Spinal cord (tissue), 10 donors: ENCODE data around the gene TXK. TPM values are rescaled to one million over a fixed set of nuclear protein-coding genes. Genes with fewer than 3 reads are reported as not detected.

Experiments used
- DNase-seq, 6 donors: peaks; one replicate each; pipeline versions ENCODE4 v3.0.0 to v3.0.0-alpha.2; 2013 to 2015; ENCODE audit warnings: low spot score in 6 of 6, low read depth in 4 of 6
- H3K27ac ChIP-seq: one replicate; pipeline ENCODE4 v1.5.1; 2013; ENCODE audit warnings: low read depth, low read length, control low read depth
- H3K27me3 ChIP-seq: one replicate; pipeline ENCODE4 v1.6.1; 2013; ENCODE audit warnings: low read length; ENCODE audit not compliant: control insufficient read depth, insufficient read depth
- H3K36me3 ChIP-seq: one replicate; pipeline ENCODE4 v1.6.1; 2013; ENCODE audit warnings: low read length; ENCODE audit not compliant: control insufficient read depth, insufficient read depth
- H3K4me1 ChIP-seq: one replicate; pipeline ENCODE4 v1.6.1; 2013; ENCODE audit warnings: low read length; ENCODE audit not compliant: control insufficient read depth, insufficient read depth
- H3K4me3 ChIP-seq: one replicate; pipeline ENCODE4 v1.5.1; 2013; ENCODE audit warnings: low read depth, low read length, control low read depth
- H3K9me3 ChIP-seq: one replicate; pipeline ENCODE4 v1.6.1; 2013; ENCODE audit warnings: low read length; ENCODE audit not compliant: control insufficient read depth, insufficient read depth
- WGBS: methylation state at CpG from one replicate; pipeline ENCODE4 v1.1.5; 2013; ENCODE audit warnings: missing lambda C conversion rate; ENCODE audit not compliant: insufficient coverage; 5-methylcytosine and 5-hydroxymethylcytosine counted together
- polyA plus RNA-seq, 2 donors: library from polyadenylated mRNA; unstranded; fragments of 120-200 nt; gene quantifications; one replicate each; pipeline ENCODE4 v1.2.1, GENCODE V29; 2013; ENCODE audit not compliant: insufficient read length in 2 of 2
- total RNA-seq, 2 donors: library from RNA; depleted of rRNA in 1 of 2; stranded (reverse); fragments of 120-200 nt in 1 of 2; fragments of >200 nt in 1 of 2; gene quantifications; one replicate each; pipeline versions ENCODE4 v1.2.3 to v1.2.4, GENCODE V29; 2013 to 2014
- donor health status: healthy.

TXK gene
- total and polyA plus RNA-seq, 4 donors: 0.35 to 2.3 (median 1.2) TPM

DNA sequence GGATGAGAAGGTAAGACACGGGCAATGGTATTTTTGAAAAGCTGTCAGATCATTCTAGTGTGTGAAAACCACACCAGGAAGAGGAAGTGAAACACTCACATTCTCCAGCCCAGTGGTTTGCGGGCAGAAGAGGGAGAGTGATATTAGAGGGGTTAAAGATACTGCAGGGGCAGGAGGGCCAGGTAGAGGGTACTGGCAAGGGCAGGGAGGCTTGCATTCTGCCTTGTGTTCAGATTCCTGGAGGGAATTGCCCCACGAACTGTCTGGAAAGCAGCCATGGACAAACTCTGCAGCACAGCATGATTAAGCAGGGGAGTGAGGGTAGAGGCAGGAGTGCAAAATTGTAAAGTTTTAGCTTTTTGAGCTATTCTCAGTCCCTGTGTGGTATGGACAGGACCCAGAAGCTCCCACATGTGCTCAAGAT lies 86.6 kb downstream of the TXK start:
- H3K4me3 ChIP-seq: no peak overlapping the region
- no peaks in the 10 kb centered on the region for H3K36me3 ChIP-seq
- 59% methylated on average over 2 of the region's 3 CpGs for WGBS
- H3K4me1 ChIP-seq: no peaks in the 10 kb centered on the region
- H3K27me3 ChIP-seq: no peaks in the 10 kb centered on the region
- no peak for DNase-seq
- no peak overlapping the region for H3K27ac ChIP-seq
- no peaks in the 10 kb centered on the region for H3K9me3 ChIP-seq

DNA sequence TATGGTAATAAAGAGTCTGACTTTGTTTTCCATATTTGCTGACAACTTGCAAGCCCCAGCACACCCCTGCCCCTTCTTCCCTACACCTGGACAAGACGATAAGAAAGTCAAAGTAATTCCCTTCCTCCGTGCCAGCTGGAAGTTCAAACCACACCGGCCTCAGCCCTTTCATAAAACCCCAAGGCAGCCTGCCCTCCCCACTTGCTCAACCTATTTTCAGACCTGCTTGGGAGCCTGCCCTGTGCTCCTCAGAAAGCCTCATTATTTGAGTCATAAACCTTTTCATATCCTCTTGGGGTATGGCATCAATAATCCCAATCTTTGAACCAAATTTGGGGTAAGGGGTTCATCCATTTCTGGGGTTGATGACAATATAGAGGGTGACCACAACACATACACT lies 88.0 kb downstream of the TXK start:
- no peak for DNase-seq
- WGBS: 60% methylated on average over 3 of the region's 3 CpGs
- Histone ChIP-seq H3K4me3 (no peak overlapping the region), H3K9me3 (no peaks in the 10 kb centered on the region), H3K27me3 (no peaks in the 10 kb centered on the region), H3K27ac (no peak overlapping the region), H3K4me1 (no peaks in the 10 kb centered on the region), H3K36me3 (no peaks in the 10 kb centered on the region)

DNA sequence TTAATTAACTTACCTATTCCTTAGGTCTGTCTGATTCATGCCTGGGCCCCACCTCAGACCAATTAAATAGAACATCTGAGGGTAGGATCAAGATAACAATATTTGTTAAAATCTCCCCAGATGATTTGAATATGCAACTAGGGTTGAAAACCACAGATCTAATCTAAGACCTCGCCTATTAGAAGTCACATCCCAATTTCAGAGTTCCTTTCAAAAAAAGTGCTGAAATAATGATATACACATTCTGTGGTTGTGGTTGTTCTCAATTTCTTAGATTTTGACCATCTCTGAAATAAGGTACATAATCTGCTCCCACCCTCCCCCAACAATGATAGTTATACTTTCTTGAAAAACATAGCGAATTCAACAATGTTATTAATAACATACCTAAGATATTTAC lies 89.8 kb downstream of the TXK start:
- no peak for DNase-seq
- no CpG with 5 or more reads among the region's 2 CpGs for WGBS

GRCh38 chr4:48043504-48043903 lies 90.5 kb downstream of the TXK start:
- Histone ChIP-seq H3K27me3 (no peaks in the 10 kb centered on the region), H3K27ac (no peak overlapping the region), H3K9me3 (no peaks in the 10 kb centered on the region), H3K4me1 (no peaks in the 10 kb centered on the region), H3K36me3 (no peaks in the 10 kb centered on the region), H3K4me3 (no peak overlapping the region)
- 33% methylated on average over 1 of the region's 2 CpGs for WGBS
- no peak for DNase-seq

More for the DNA sequence above, 89.8 kb downstream of the TXK start:
- Histone ChIP-seq H3K27ac (no peak overlapping the region), H3K4me3 (no peak overlapping the region), H3K4me1 (no peaks in the 10 kb centered on the region), H3K9me3 (no peaks in the 10 kb centered on the region), H3K36me3 (no peaks in the 10 kb centered on the region), H3K27me3 (no peaks in the 10 kb centered on the region)

GRCh38 chr4:48042979-48043461 lies 91.0 kb downstream of the TXK start:
- no CpG with 5 or more reads among the region's 3 CpGs for WGBS
- no peaks in the 10 kb centered on the region for H3K9me3 ChIP-seq
- H3K27ac ChIP-seq: no peak overlapping the region
- no peaks in the 10 kb centered on the region for H3K27me3 ChIP-seq
- no peak for DNase-seq
- H3K36me3 ChIP-seq: no peaks in the 10 kb centered on the region
- H3K4me3 ChIP-seq: no peak overlapping the region
- H3K4me1 ChIP-seq: no peaks in the 10 kb centered on the region

DNA sequence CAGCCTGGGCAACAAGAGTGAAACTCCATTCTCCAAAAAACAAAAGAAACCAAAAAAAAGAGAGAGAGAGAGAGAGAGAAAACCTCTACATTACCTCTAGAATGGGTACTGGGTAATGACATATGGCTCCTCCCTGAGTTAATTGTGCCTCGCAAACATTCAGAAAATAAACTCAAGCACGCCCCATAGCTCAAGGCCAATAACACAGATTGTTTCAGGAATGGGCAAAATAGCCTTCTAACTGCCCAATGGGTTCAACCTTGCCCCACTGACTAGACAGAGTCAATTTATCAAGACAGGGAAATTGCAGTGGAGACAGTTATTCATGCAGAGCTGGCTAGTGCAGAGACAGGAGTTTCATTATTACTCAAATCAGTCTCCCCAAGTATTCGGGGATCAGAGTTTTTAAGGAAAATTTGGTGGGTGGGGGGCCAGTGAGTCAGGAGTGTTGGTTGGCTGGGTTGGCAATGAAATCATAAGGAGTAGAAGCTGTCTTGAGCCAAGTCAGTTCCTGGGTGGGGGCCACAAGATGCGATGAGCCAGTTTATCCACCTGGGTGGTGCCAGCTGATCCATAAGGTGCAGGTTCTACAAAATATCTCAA lies 92.4 kb downstream of the TXK start:
- no peak for DNase-seq
- no peaks in the 10 kb centered on the region for H3K4me1 ChIP-seq

DNA sequence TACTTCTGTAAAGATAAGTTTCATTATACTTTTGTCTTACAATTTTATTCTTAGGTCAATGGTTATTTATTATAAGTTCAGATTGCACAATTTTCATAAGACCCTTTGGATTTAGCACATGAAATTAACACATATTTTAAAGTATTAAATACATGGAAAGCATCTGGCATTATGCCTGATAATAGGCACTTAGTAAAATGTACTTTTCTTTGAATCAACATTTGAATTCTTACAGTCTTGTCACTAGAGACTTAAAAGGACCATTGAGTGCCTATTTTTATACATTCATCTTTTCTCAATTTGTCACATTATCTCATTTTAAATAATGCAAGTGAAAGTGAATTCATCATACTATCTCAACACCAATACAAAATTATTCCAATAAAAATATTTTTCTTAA lies 94.5 kb downstream of the TXK start:
- Histone ChIP-seq H3K4me1 (no peaks in the 10 kb centered on the region), H3K27me3 (no peaks in the 10 kb centered on the region), H3K4me3 (no peak overlapping the region), H3K27ac (no peak overlapping the region), H3K9me3 (no peaks in the 10 kb centered on the region), H3K36me3 (no peaks in the 10 kb centered on the region)
- DNase-seq: no peak

More for the DNA sequence above, 92.4 kb downstream of the TXK start:
- Histone ChIP-seq H3K9me3 (no peaks in the 10 kb centered on the region), H3K36me3 (no peaks in the 10 kb centered on the region), H3K4me3 (no peak overlapping the region), H3K27me3 (no peaks in the 10 kb centered on the region), H3K27ac (no peak overlapping the region)
- WGBS: 96% methylated on average over 2 of the region's 4 CpGs

DNA sequence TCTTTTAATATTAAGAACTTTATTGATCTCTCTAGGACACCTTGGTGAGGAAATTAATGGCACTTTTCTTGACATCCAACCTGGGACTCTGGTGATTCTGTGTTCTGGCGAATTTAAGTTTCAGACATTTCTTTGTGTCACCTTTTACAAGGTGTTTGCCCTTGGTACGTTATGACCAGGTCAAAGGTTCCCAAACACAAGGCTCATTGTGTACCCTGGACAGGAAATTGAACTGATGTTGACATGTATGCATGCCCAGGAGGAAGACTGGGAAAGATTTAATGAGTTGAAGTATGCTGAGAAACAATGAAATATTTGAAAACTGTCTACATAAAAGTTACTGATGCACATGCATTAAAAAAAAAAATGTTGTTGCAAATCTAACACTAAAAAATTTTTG lies 95.4 kb downstream of the TXK start:
- Histone ChIP-seq H3K9me3 (no peaks in the 10 kb centered on the region), H3K4me1 (no peaks in the 10 kb centered on the region), H3K36me3 (no peaks in the 10 kb centered on the region), H3K27me3 (no peaks in the 10 kb centered on the region), H3K27ac (no peak overlapping the region), H3K4me3 (no peak overlapping the region)
- 83% methylated on average over 1 of the region's 2 CpGs for WGBS
- DNase-seq: no peak

DNA sequence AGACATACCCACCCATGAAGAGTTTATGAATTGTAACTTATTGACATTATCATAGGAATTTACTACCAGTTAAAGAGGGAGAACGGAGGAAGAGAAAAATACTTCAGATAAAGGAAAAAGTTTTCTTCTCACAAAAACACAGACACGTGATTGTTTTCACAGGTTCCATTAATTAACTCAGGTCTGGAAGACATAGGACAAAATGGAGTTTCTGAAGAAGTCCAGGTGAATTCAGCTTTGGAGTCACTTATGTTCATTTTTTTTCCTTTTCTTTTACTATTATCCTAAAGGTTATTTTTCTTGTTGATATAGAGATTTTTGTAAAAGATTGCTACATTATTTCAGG lies 97.0 kb downstream of the TXK start:
- Histone ChIP-seq H3K9me3 (no peaks in the 10 kb centered on the region), H3K4me3 (no peak overlapping the region), H3K27ac (no peak overlapping the region), H3K36me3 (no peaks in the 10 kb centered on the region), H3K4me1 (no peaks in the 10 kb centered on the region), H3K27me3 (no peaks in the 10 kb centered on the region)
- DNase-seq: no peak
- no CpG with 5 or more reads among the region's 2 CpGs for WGBS

DNA sequence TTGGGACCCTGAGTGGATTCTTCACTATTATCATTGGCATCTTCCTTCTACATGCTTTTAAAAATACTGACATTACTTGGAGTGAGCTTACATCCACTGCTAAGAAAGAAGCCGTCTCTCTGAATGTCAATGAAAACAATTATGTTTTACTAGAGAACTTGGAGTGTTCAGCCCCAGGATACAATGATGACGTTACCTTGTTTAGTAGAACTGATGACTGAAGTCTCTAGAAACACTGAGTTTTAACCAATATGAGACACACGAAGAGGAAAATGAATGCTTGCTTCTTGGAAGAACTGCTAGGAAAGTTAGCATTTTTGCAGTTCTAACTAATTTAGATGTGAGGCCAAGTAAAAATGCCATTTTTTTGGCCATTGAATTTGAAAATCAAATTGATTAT lies 98.1 kb downstream of the TXK start:
- Histone ChIP-seq H3K27me3 (no peaks in the 10 kb centered on the region), H3K9me3 (no peaks in the 10 kb centered on the region), H3K27ac (no peak overlapping the region), H3K4me1 (no peaks in the 10 kb centered on the region), H3K36me3 (no peaks in the 10 kb centered on the region), H3K4me3 (no peak overlapping the region)
- 100% methylated on average over 2 of the region's 3 CpGs for WGBS
- no peak for DNase-seq
